Measurements from ENCODE around the gene ING5.
A peak's percentile ranks its signal among the peaks of the same experiment; 100 is the strongest.
"Not testable (repeated sequence)": the region's sequence is repeated elsewhere in the genome, so short reads cannot be mapped to it uniquely, and the experiment has no call there.

ING5 gene

DNA sequence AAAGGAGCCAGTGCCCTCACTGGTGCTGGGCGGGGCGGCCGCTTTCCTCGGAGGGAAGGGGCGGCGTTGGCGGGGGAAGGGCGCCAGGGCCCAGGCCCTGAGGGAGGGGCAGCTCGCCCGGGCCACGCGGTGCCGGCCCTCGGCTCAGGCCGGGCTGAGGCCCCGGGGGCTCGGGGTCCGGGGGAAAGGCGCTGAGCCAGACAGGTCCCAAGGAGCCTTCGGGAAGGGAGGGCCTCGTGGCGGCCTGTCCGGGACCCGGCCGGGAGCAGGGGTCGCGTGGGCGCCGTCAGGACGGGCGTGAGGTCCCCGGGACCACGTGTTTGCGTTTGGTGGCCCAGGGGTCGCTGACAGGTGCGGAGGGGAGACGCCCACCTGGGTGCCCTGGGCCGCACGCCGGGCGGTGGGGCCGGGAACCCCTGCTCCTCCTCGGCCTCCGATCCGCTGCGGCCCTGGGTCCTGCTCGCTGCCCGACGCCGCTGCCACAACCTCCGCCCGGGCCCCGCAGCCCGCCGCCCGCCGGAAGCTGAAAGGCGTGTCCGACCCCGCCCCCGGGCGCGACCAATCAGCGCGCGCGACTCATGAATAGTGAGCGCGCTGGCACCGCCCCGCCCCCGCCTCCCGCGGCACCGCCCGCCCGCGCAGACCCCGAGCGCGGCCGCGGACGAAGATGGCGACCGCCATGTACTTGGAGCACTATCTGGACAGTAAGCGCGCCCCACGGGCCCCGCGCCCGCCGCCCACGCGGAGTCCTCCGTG, at the start of gene ING5:
ING5 (plus strand) TSS at position 641 of the 756 bp plus-strand sequence; CDS start at position 668, 27 bp downstream.
- peak; percentile 98 for DNase-seq (ENCODE audit: low spot score)

DNA sequence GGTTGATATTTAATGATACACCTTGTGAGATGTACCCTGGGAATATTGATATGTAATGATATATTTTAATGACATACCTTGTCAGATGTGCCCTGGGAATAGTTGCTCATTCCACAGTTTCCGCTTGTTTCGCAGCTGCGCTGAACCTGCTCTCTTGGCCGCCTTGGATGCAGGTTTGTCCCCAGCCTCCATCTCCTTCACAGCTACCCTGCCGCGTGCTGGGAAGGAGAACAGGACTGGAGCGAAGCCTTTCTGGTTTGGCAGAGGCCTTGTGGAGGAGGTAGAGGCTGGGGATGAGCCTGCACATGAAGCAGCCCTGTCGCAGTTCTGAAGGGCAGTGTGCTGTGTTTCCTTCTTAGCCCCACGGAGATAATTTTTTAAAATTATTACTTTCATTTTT, 49.7 kb upstream of the ING5 start:
- no peak for DNase-seq (ENCODE audit: low spot score)

DNA sequence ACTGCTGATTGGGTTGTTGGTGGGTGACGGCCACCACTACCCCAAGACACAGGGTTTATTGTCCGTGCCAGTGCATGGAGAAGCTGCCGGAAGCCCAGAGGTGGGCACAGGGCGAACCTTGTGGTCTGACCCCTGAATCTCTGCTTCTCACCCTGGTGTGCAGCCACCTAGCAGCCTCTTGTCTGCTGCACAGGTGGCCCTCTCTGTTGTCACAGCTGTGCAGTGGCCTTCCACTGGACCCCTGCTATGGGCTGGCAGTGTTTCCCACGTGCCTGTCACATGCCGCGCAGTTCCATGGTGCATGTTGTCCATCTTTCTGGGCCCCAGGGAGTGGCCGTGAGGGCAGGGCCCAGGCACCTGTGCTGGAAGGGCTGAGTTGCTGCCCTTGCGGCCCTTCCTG, 49.1 kb upstream of the ING5 start:
- no peak for DNase-seq (ENCODE audit: low spot score)

DNA sequence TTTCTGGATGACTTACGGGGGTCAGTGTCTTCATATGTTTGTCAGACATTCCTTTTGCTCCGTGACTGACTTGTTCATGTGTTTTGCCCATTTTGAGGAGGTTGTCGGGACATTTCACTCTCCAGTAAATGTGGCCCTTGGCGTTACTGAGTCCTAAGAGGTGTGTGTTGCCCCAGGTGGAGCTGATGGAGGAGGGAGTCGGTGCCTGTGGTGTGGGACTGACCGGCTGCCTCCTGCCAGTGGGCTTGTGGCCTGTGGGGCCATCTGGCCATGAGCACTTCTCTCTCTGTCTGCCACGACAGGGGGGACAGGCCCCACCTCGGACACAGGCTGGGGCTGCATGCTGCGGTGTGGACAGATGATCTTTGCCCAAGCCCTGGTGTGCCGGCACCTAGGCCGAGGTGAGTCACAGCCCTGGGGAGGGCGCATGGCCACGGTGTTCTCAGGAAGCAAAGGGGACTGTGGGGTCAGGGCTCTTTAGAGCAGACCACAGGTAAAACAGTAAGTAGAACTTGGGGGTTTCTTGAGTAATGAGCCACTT, 48.6 kb upstream of the ING5 start:
- no peak for DNase-seq (ENCODE audit: low spot score)

DNA sequence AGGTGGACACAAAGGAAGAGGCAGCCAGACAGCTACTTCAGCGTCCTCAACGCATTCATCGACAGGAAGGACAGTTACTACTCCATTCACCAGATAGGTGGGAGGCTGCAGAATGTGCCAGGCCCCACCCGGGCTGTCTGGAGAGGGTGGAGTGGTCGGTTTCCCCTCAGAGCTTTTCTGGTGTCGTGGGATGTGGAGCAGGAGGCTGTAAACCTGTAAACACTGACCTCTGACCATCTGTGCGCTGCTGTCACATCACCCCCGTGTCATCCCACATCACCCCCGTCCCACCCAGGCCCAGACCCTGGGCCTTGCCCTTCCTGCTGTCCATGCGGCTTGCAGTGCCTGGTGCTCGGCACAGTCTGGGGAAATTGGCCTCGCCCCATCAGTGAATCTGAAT, 47.3 kb upstream of the ING5 start:
- no peak for DNase-seq (ENCODE audit: low spot score)

DNA sequence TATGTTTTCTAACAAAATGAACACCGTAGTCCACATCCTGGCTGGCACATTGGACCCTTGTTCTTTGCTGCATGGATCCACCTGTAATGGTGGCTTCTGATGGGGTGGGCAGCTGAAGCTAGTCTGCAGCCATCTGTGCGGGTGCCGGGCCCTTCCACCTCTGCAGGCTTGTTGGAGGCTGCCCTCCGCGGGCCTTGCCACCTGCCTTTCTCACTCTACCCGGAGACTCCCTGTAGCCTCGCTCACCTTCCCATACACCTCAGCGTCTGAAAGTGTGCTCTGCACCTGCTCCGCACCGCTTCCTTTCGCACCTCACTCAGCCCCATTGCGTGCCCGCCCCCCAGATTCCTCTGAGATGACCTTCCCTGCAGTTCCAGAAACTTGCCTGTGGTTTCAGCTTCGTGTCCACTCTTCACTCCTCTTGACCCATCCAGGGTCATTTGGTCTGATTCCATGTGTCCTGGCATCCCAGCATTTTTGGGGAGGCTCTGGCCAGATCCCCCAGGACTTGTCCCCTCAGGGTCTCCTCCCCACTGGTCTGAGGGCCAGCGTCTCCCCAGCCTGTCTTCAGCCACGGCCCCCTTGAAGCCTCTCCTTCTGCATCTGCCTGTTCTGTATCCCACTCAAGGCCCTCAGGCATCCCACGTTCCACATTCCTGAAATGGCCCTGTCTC, 46.2 kb upstream of the ING5 start:
- no peak for DNase-seq (ENCODE audit: low spot score)

DNA sequence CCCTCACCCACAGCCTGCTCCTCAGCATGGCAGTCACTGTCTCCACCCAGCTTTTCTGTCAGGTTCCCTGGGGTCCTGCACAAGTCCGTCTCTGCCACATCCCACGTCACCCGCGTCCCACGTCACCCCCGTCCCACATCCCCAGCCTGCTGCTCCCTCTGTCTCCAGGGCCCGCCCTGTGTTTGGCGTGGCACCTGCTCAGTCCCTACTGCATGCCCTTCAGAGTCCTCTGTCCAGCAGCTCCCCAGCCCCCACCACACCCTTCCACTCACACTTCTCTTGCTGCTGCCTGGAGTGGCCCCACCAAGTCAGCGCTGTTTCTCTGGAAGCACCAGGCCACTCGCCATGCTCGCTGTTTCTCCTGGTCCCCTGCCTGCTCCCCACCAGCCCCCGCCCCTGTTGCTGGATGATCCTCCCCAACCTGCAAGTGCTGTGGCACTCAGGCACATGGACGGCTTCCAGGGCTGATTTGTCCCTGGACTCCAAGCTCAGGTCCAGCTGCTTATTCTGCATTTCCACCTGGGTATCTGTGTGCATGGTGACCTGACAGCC, 45.6 kb upstream of the ING5 start:
- DNase-seq (ENCODE audit: low spot score), result no peak

DNA sequence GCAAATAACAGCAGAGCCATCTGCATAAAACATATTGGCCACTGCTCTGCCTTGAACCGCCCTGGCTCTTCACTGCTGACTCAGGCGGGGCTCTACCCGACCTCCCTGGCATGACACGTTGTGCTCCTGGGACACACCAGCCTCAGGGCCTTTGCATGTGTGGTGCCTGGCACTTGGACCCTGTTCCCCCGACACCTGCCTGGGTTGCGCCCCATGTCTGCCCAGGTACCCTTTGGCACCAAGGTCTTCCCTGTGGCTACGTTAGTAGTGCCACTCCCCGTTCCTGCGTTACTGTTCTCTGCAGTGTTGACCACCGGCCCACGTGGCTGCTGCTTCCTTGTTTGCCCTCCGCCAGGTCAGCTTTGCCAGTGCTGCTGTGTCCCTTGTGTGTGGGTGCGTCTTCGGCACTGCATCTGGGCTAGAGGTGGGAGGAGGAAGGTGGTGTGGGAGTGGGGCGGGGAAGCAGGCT, 44.0 kb upstream of the ING5 start:
- DNase-seq (ENCODE audit: low spot score), result no peak

DNA sequence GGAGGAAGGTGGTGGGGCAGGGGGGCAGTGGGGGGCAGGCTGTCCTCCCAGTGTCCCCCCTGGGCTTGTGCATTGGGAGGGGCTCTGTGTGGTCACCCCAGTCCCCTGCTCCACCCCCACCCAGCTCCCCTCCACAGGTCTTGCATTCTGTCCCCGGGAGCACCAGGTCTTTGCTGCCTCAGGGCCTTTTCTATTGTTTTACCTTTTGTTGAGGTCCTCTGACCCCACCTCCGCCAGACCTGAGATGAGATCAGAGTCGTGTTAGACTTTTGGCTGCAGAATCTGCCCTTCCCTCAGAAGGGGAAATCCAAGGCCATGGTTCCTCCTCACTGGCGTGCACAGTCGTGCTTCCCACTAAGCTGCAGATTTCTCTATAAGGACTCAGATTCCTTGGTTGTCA, 43.5 kb upstream of the ING5 start:
- no peak for DNase-seq (ENCODE audit: low spot score)

DNA sequence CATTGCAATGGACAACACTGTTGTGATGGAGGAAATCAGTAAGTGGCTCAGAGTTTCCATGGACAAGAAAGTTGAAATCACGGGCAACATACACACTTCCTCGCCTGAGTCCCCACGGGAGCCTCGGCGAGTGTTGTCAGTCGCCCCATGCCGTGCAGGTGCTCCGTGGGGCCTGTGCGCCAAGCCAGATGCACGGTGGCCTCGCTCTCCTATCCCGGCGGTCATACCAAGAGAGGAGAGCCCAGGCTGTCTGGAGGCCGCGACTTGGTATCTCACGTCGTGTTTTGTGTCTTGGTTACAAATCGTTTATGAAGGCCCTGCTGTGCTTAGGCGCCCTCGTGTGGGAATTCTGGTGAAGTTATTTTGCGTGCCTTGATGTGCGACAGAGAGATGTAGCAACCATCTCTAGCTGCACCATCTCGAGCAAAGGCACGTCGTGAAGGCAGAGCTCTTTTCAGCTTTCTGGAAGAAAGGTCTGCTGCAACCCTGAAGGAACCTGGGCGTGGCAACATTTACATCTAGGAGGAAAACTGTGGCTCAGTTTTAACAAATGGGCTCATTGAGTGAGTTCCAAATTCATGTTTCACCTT, 42.6 kb upstream of the ING5 start:
- DNase-seq (ENCODE audit: low spot score), result peak; percentile 61

DNA sequence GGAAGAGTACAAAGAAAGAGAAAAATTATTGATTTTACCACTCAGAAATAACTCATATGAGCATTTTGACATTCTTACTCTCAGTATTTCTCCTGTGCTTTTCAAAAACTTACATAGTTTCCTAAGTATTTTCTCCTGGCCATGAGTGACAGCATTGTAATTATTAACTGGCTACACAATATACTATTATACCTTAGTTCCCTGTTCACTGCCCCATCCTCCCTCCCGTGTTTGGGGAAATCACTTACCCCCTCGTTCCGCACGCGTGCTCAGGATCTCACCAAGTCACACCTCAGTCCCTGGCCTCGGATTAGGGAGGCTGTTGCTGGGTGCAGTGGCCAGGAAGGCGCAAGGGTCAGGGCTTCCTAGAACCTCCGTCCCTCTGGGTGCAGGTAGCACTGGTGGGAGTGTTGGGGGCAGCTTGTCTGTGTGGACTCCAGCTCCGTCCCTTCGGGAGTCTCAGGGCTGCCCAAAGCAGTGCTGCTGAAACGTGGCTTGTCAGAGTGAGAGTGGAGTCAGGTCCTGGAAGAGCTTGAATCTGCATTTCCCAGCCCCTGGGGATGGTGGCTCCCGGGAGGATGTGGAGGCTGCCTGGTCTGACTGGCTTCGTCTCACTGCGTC, 41.1 kb upstream of the ING5 start:
- DNase-seq (ENCODE audit: low spot score), result no peak

DNA sequence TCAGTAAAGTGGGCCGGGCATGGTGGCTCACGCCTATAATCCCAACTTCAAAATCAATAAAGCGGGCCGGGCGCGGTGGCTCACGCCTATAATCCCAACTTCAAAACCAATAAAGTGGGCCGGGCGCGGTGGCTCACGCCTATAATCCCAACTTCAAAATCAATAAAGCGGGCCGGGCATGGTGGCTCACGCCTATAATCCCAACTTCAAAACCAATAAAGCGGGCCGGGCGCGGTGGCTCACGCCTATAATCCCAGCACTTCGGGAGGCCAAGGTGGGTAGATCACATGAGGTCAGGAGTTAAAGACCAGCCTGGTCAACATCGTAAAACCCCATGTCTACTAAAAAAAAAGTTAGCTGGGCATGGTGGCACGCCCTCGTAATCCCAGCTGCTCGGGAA, 39.1 kb upstream of the ING5 start:
- not testable (repeated sequence) for DNase-seq (ENCODE audit: low spot score)

DNA sequence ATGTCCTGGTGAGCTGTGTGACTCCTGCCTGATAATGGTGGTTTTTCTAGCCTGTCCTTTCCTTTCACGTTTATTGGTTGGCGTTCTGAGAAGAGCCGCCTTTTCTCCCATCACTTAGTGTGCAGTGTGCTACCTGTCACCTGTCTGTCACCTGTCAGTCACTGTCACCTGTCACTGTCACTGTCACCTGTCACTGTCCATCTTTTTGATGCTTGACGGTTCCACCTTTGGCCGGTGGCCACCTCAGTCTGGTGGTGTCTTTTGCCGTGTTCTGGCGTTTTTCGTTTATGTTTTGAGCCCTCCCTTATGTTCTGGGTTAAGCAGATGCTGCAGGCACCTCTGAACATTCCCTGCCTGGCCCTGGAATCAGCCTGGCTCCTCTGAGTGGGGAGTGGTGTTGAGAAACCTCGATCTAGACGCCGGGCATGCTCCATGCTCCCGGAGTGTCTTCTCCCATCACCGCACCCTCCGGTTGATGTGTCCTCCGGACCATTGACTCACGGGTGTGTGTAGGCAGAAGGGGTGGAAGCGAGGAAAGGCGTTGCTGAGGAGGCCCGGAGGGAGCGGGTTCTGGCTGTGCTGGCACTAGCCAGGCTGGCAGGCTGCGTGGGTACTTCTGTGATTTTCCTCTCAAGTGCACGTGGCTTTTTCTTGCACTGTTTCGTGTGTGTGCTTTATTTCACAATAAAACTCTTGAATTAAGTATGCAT, 36.0 kb upstream of the ING5 start:
- DNase-seq (ENCODE audit: low spot score), result no peak

DNA sequence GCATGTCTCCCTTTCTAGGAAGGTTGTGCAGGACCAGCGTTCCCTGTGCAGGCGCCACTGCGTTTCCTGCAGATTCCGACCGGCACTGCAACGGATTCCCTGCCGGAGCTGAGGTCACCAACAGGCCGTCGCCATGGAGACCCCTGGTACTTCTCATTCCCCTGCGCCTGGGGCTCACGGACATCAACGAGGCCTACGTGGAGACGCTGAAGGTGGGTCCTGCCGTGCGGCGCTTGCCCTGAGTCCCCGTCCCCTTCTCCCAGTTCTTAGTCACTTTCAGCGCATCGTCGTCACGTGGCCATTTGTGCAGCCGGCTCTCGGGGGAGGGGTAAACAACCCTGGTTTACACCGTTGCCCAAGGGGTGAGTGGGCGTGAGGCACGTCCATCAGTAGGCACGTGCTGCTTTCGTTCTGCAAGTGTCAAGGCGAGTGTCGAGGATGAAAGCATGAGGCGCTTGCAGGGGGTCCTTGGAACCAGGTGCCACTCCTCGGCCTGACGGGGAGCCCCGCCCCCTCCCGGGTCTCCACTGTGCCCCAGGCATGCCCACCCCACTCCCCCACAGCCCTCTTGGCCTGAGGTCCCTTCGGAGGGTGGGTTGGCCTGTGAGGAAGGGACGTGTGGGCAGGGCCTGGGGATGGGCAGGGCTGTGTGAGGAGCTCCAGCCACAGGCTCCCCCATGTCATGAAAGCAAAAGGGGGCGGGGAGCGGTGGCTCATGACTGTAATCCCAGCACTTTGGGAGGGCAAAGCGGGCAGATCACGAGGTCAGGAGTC, 35.0 kb upstream of the ING5 start:
- peak; percentile 74 for DNase-seq (ENCODE audit: low spot score)

DNA sequence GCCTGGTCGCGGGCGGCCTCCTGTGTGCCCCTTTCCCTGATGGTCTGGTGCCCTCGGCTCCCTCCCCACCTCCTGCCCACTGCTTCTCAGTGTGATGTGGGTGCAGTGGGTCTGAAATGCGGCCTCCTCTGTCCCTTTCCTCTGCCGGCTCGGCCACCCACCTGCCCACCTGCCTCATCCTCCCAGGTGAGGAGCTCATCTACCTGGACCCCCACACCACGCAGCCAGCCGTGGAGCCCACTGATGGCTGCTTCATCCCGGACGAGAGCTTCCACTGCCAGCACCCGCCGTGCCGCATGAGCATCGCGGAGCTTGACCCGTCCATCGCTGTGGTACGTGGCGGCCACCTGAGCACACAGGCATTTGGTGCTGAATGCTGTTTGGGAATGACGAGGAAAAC, 33.5 kb upstream of the ING5 start:
- DNase-seq (ENCODE audit: low spot score), result no peak

DNA sequence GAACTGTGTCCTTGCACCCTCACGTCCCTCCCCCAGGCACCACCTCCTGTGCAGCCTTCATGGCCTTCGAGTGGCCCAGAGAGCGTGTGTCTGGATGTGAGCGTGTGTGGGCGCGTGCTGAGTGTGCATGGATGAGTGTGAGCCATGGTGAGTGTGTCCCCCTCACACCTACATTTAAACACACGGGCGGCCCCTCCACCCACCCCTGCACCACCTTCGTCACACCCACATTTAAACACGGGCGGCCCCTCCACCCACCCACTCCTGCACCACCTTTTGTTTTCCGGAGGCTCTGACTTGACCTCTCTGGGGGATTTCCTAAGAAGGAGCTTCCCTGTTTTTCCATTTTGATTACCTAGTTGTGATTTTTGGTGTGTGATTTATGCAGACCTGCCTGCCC, 33.0 kb upstream of the ING5 start:
- DNase-seq (ENCODE audit: low spot score), result no peak

DNA sequence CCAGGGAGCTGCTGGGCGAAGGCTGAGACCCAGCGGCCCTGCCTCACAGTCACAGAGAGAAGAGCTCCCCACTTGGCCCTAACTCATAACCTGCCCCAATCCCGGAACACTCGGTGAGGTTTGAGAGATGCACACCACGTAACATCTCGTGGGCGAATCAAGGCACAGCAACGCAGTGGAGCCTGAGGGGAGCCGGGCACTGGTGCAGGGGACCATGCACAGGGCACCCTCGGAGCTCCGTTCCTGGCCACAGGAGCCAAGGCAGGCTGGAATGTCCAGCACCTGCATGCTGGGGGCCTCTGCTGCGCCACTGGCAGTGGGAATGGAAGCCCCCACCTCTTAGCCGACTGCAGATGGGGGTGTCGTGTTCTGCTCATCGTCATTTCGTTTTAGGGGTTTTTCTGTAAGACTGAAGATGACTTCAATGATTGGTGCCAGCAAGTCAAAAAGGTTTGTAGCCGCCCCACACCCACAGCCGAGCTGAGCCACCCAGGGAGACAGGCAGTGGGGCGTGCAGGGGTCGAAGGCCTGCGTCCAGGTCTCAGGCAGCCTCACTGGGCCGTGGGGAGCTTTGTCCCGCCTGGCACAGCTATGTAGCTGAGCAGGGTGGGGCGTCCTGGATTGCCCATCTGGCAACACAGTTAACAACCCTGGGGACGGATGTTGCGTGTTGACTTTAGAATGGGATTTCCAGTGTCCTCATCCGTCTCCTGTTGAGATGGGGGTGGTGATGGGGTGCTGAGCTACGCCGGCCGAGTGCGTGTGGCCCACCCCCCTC, 31.3 kb upstream of the ING5 start:
- no peak for DNase-seq (ENCODE audit: low spot score)

DNA sequence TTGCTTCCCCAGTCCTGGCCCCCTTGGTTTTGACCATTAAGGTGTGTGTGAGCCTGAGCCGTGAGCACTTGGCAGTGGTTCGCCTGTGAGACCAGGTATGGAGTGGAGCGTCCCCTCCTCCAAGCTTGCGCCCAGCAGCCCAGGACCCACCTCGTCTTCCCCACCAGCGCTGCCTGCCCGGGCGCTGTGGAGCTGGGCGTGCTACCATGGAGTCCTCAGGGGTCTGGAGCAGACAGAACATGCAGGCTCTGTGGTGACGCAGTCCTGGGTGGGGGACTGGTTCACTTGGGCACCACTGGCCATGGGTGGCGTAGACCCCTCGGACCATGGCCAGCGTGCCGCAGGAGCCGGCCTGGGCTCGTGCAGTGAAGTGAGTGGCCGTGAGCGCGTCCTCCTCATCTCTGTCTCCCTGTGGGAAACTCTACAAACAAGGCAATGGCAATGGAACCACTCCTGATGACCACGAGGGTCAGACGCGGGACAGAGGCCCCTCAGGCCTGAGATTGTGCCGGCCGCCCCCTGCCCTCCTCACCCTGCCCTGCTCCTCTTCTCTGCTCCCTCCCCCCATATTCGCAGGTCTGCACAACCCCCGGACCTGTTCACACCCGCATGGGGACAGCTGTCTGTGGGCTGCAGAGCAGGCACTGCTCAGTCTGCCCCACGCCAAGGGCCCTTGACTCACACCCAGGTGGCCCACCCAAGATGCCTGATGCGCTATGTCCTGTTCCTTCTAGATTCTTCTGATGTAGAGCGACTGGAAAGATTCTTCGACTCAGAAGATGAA, 30.2 kb upstream of the ING5 start:
- no peak for DNase-seq (ENCODE audit: low spot score)

All from ecto neural progenitor cell (in vitro differentiated cells).